ENCODE data around the gene BCKDK. TPM values are rescaled to one million over a fixed set of nuclear protein-coding genes. Genes with fewer than 3 reads are reported as not detected.

Gene BCKDK
- polyA plus RNA-seq (ENCODE audit: low read depth in 6 of 6), result 10 to 100 TPM; 23.1 to 41.2 (median 27.3) TPM

GRCh38 chr16:31108035-31108793, at the start of gene BCKDK:
Gene BCKDK, plus strand, starts transcription at chr16:31108386. Its CDS starts 838 bp downstream, at chr16:31109224.
- Mint-ChIP-seq H3K9me3 (no peaks in the 10 kb centered on the region), H3K27ac (peak within 1 kb of the TSS; percentile 62 to 91 (median 75)), H3K27me3 (no peaks in the 10 kb centered on the region), H3K4me3 (peak within 1 kb of the TSS; percentile 81 to 93 (median 87)), H3K4me1 (peaks cover 18 to 32% (median 27%) of the 10 kb centered on the region in 3 donors), H3K36me3 (no peaks in the 10 kb centered on the region)
- ATAC-seq (ENCODE audit: low read depth in 2 of 2) (peak; percentile 78 to 79), DNase-seq (peak; percentile 52)

DNA sequence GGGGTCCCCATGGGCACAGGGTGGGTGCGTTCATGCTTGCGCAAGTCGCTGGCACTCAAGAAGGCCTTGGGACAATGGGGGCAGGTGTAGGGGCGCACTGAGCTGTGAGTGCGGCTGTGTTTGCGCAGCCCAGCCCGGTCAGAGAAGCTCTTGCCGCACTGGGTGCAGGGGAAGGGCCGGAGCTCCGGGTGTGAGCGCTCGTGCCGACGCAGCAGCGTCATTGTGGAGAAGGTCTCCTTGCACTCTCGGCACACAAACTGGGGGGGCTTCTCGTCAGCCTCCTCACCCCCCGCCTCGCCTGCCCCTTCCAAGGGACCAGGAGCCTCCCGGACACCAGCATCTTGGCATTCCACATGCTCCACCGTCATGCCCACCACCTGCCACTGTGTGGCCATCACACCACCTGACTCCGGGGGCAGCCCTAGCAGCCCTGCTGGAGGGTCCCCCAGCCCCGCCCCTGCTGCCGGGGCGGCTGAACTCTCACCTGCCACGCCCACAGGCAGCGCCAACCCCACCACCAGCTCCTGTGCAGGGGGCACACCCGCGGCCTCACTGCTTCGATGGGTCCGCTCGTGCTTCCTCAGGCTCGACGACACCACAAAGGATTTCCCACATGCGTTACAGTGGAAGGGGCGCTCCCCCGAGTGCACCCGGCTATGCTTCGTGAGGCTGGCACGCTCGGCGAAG, 46.9 kb upstream of the BCKDK start:
- ATAC-seq (ENCODE audit: low read depth in 2 of 2) (no peak), DNase-seq (no peak)
- Mint-ChIP-seq H3K27ac (no peak overlapping the region), H3K9me3 (peaks cover 0 to 2% (median 0%) of the 10 kb centered on the region in 7 donors), H3K36me3 (no peaks in the 10 kb centered on the region), H3K4me1 (peaks cover 8 to 16% (median 16%) of the 10 kb centered on the region in 3 donors), H3K4me3 (no peak overlapping the region), H3K27me3 (no peaks in the 10 kb centered on the region)

GRCh38 chr16:31061813-31062440, 46.3 kb upstream of the BCKDK start:
- Mint-ChIP-seq H3K36me3 (no peaks in the 10 kb centered on the region), H3K4me3 (no peak overlapping the region), H3K27ac (peak overlapping the region in 1 of 6 donors; percentile 28), H3K9me3 (peaks cover 0 to 2% (median 0%) of the 10 kb centered on the region in 7 donors), H3K4me1 (peaks cover 8 to 18% (median 16%) of the 10 kb centered on the region in 3 donors), H3K27me3 (no peaks in the 10 kb centered on the region)
- ATAC-seq (ENCODE audit: low read depth in 2 of 2) (no peak), DNase-seq (no peak)

DNA sequence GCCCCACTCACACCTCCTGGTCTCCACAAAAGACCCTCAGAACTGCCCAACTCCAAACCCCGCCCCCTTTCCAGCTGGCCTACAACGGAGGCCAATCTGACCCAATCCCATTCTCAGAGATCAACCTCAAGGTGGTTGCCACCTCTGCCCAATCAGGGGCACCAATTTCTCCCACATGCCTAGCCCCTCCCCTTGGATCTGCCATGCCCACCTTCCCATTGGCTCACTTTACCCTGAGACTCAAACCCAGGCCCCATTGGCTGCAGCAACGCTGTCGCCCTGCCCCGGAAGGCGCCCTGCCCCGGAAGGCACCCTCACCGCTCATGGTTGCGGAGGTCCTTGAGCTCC, 44.7 kb upstream of the BCKDK start:
- Mint-ChIP-seq H3K4me3 (no peak overlapping the region), H3K27me3 (no peaks in the 10 kb centered on the region), H3K4me1 (peaks cover 8 to 23% (median 16%) of the 10 kb centered on the region in 3 donors), H3K36me3 (no peaks in the 10 kb centered on the region), H3K9me3 (peaks cover 0 to 2% (median 0%) of the 10 kb centered on the region in 7 donors), H3K27ac (no peak overlapping the region)
- no peak for ATAC-seq (ENCODE audit: low read depth in 2 of 2)
- DNase-seq, result no peak

- H3K4me3 Mint-ChIP-seq, result peak overlapping the region in 1 of 8 donors; percentile 32
- H3K36me3 Mint-ChIP-seq, result no peaks in the 10 kb centered on the region
- H3K27ac Mint-ChIP-seq, result peak overlapping the region in 2 of 6 donors; percentile 6 to 73
- H3K9me3 Mint-ChIP-seq, result peaks cover 0 to 2% (median 0%) of the 10 kb centered on the region in 7 donors
- peaks cover 9 to 28% (median 16%) of the 10 kb centered on the region in 3 donors for H3K4me1 Mint-ChIP-seq
- DNase-seq (no peak), ATAC-seq (ENCODE audit: low read depth in 2 of 2) (no peak)
- H3K27me3 Mint-ChIP-seq, result no peaks in the 10 kb centered on the region
Observed at GRCh38 chr16:31063843-31064611, 44.2 kb upstream of the BCKDK start.

- Mint-ChIP-seq H3K9me3 (peaks cover 0 to 2% (median 0%) of the 10 kb centered on the region in 7 donors), H3K36me3 (no peaks in the 10 kb centered on the region), H3K4me3 (no peak overlapping the region), H3K4me1 (peaks cover 13 to 33% (median 16%) of the 10 kb centered on the region in 3 donors), H3K27me3 (no peaks in the 10 kb centered on the region), H3K27ac (peak overlapping the region in 3 of 6 donors; percentile 6 to 89 (median 75))
- no peak for DNase-seq
- no peak for ATAC-seq (ENCODE audit: low read depth in 2 of 2)
Observed at GRCh38 chr16:31064882-31065461, 43.2 kb upstream of the BCKDK start.

- Mint-ChIP-seq H3K4me3 (no peak overlapping the region), H3K36me3 (no peaks in the 10 kb centered on the region), H3K27ac (no peak overlapping the region), H3K4me1 (peaks cover 19 to 41% (median 26%) of the 10 kb centered on the region in 3 donors), H3K27me3 (no peaks in the 10 kb centered on the region), H3K9me3 (peaks cover 0 to 2% (median 0%) of the 10 kb centered on the region in 7 donors)
- ATAC-seq (ENCODE audit: low read depth in 2 of 2) (no peak), DNase-seq (no peak)
Observed at GRCh38 chr16:31067342-31067741, 40.8 kb upstream of the BCKDK start.

DNA sequence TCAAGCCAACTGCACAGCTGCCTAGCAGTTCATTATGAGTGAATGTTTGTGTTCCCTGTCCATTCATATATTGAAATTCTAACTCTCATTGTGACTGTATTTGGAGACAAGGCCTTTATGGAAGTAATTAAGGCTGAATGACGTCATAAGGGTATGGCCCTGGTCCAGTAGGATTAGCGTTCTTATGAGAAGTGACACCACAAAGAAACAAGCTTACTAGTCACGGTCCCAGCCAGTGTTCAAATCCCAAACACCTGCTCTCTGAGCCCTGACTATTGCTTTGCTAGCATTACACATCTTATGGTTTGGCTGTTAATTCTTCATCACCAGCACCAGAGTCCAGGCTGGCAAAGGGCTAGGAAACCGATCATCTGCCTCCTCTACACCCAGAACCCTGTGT, 36.3 kb upstream of the BCKDK start:
- H3K4me1 Mint-ChIP-seq, result peaks cover 25 to 48% (median 43%) of the 10 kb centered on the region in 3 donors
- H3K27me3 Mint-ChIP-seq, result no peaks in the 10 kb centered on the region
- ATAC-seq (ENCODE audit: low read depth in 2 of 2), result no peak
- no peak for DNase-seq
- peak overlapping the region; percentile 24 to 98 (median 93) for H3K4me3 Mint-ChIP-seq
- H3K36me3 Mint-ChIP-seq, result no peaks in the 10 kb centered on the region
- H3K27ac Mint-ChIP-seq, result peak overlapping the region in 3 of 6 donors; percentile 53 to 98 (median 80)
- no peaks in the 10 kb centered on the region for H3K9me3 Mint-ChIP-seq

- ATAC-seq (ENCODE audit: low read depth in 2 of 2) (no peak), DNase-seq (no peak)
- peak overlapping the region; percentile 53 to 98 (median 94) for H3K27ac Mint-ChIP-seq
- peaks cover 25 to 51% (median 43%) of the 10 kb centered on the region in 3 donors for H3K4me1 Mint-ChIP-seq
- H3K36me3 Mint-ChIP-seq, result peaks cover 0 to under 1% of the 10 kb centered on the region in 2 donors
- H3K9me3 Mint-ChIP-seq, result no peaks in the 10 kb centered on the region
- peak overlapping the region; percentile 90 to 98 (median 94) for H3K4me3 Mint-ChIP-seq
- H3K27me3 Mint-ChIP-seq, result no peaks in the 10 kb centered on the region
Observed at GRCh38 chr16:31072540-31073141, 35.5 kb upstream of the BCKDK start.

DNA sequence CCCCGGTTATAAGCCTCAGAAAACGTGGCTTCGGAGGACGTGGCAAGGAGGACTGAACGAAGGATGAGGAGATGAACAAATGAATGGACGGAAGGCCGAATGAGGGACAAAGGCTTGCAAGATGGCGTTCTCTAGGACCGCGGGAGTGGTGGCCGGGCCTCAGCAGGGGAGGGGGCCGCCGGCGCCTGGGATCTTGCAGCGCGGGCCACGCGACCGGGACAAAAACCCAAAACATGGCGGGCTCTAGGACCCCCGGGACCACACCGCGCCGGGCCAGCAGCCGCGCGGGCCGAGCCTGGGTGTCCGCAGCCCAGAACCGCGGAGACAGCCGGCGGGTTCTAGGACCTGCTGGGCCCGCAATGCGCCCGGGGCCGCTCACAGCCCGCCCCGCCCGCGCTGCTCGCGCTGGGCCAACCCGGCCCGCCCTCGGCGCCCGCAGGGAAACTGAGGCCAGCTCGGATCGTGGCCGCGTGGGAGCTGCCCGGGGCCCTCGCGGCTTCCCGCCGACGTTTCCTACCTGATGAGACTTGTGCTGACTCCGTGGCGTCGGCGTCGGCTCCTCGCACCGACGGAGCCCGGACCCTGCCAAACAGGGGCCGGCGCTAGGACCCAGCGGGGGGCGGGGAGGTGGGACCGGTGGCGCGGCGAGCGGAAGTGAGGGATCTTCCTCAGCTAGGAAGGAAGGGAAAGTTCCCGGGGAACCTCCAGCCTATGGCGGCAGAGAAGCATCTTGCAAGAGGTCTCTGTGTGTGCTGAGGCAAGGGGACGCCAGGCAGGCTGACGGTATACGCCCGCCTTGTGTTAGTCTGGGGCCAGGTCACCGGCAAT, 34.8 kb upstream of the BCKDK start:
- peak overlapping the region; percentile 90 to 99 (median 97) for H3K4me3 Mint-ChIP-seq
- peak overlapping the region; percentile 96 to 99 (median 98) for H3K27ac Mint-ChIP-seq
- H3K4me1 Mint-ChIP-seq, result peaks cover 25 to 53% (median 50%) of the 10 kb centered on the region in 3 donors
- peaks cover 0 to 8% of the 10 kb centered on the region in 2 donors for H3K36me3 Mint-ChIP-seq
- no peaks in the 10 kb centered on the region for H3K27me3 Mint-ChIP-seq
- ATAC-seq (ENCODE audit: low read depth in 2 of 2), result peak; percentile 51
- DNase-seq, result peak; percentile 78
- H3K9me3 Mint-ChIP-seq, result no peaks in the 10 kb centered on the region

DNA sequence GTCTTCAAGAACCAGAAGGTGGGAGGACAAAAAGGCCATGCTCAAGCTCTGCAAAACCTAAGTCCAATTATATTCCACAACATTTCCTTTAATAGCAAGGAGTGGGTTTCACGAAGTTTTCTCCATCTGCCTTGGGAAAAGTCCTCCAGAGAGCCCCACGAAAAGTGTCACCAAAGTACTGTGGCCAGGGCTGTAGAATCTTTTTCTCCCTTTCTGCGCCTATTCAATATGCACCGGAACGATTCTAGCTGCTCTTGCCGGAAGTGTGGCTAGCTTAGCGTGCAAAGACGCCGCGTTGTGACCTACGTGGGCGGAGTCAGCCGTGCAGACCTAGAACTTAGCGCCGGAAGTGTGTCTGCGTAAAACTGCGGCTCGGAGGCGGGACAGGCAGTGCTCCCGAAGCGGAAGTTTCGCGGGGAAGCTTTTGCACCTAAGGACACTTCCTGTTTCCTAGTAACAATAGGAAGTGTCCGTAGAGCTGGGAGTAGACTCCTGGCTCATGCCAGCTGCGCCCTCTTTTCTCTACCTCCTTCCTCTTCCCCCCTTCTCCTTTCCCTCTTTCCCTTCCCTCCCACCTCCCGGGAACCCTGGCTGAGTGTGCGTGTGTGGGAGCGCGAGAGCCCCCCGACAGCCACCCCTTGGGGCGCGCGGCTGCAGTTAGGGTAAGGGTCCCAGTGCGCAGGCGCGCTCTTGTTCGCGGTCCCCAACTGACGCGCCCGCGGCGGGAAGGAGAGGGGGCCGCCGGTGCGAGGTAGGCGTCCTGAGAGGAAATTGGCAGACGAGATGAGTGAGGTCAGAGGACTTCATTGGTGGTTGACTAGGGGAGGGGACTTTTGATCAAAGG, 34.0 kb upstream of the BCKDK start, which contains the start of the genes ZNF646 and ZNF668:
ZNF646 (plus strand) TSS at position 453 of the 844 bp plus-strand sequence. CDS start 1,903 bp downstream, outside the sequence.
ZNF668 (minus strand) TSS at position 271 of the 844 bp plus-strand sequence. CDS start 9,781 bp downstream, outside the sequence.
- H3K4me3 Mint-ChIP-seq, result peak within 1 kb of the TSS; percentile 90 to 99 (median 97)
- H3K27me3 Mint-ChIP-seq, result no peaks in the 10 kb centered on the region
- peak; percentile 96 for DNase-seq
- H3K9me3 Mint-ChIP-seq, result no peaks in the 10 kb centered on the region
- H3K27ac Mint-ChIP-seq, result peak within 1 kb of the TSS; percentile 96 to 99 (median 98)
- H3K4me1 Mint-ChIP-seq, result peaks cover 23 to 59% (median 48%) of the 10 kb centered on the region in 3 donors
- H3K36me3 Mint-ChIP-seq, result peaks cover 0 to 10% of the 10 kb centered on the region in 2 donors
- peak; percentile 85 to 86 for ATAC-seq (ENCODE audit: low read depth in 2 of 2)

All from naive B cell (primary cell).